Measurements from ENCODE around the gene PUS7L. TPM values are rescaled to one million over a fixed set of nuclear protein-coding genes. Genes with fewer than 3 reads are reported as not detected.

The PUS7L gene
- total RNA-seq, 1 experiment from 2014 or later: 14.4 TPM

GRCh38 chr12:43764528-43764927, 5.9 kb upstream of the PUS7L start:
- no peak for DNase-seq
- no peaks in the 10 kb centered on the region for H4K20me1 ChIP-seq (ENCODE audit: control insufficient read depth, insufficient read depth, insufficient read length)
- no peak overlapping the region for H3K9ac ChIP-seq (ENCODE audit: extremely low read depth, insufficient read length, low read length)
- Mint-ChIP-seq H3K36me3 (ENCODE audit: insufficient read depth in 1 of 3, low read depth in 3 of 3) (no peaks in the 10 kb centered on the region), H3K27me3 (ENCODE audit: low read depth) (no peaks in the 10 kb centered on the region), H3K9me3 (no peaks in the 10 kb centered on the region), H3K4me1 (peaks cover 33 to 41% of the 10 kb centered on the region in 2 experiments), H3K27ac (peak overlapping the region; percentile 23 to 94 (median 58); a peak in 4 of 7 replicates), H3K4me3 (no peak overlapping the region)
- no peak overlapping the region for H4K91ac ChIP-seq (ENCODE audit: insufficient read length, low read depth, low read length)
- H3K9me3 ChIP-seq (ENCODE audit: control insufficient read depth, low read depth, low read length): no peaks in the 10 kb centered on the region
- H3K27me3 ChIP-seq (ENCODE audit: insufficient read depth, low read length): no peaks in the 10 kb centered on the region
- no peak overlapping the region for H2AFZ ChIP-seq (ENCODE audit: low read length)
- no peak overlapping the region for H4K5ac ChIP-seq (ENCODE audit: insufficient read length, low read depth, low read length)
- no peak overlapping the region for H3K56ac ChIP-seq (ENCODE audit: insufficient read length, low read depth, low read length)
- H2BK15ac ChIP-seq (ENCODE audit: low read depth, low read length): no peak overlapping the region
- H3K23me2 ChIP-seq (ENCODE audit: insufficient read length, low read depth, low read length, poor library complexity, severe bottlenecking): no peaks in the 10 kb centered on the region
- H3K4me1 ChIP-seq (ENCODE audit: insufficient read depth, low read length): peaks cover 5% of the 10 kb centered on the region
- H3K27ac ChIP-seq (ENCODE audit: insufficient read length, low read depth, low read length): no peak overlapping the region
- H4K8ac ChIP-seq (replicated peaks; ENCODE audit: insufficient read length, low read depth, low read length): no peak overlapping the region
- H3K79me2 ChIP-seq (ENCODE audit: insufficient read depth, low read length): no peaks in the 10 kb centered on the region
- H3K4me2 ChIP-seq (ENCODE audit: insufficient read depth, insufficient read length, low read length): no peak overlapping the region
- no peak overlapping the region for H2BK12ac ChIP-seq (ENCODE audit: insufficient read length, low read depth, low read length)
- TF ChIP-seq CTCF (conservative IDR thresholded peaks at IDR 0.05): no peak
- H3T11ph ChIP-seq (ENCODE audit: low read length): no peak overlapping the region
- H3K4ac ChIP-seq (ENCODE audit: low read depth, low read length): no peak overlapping the region
- no peak overlapping the region for H3K14ac ChIP-seq (ENCODE audit: insufficient read depth, low read length)
- H3K23ac ChIP-seq (ENCODE audit: insufficient read length, low read depth, low read length): no peak overlapping the region
- H3K79me1 ChIP-seq (ENCODE audit: insufficient read depth, low read depth, low read length, poor library complexity, severe bottlenecking): no peaks in the 10 kb centered on the region
- no peak overlapping the region for H2BK120ac ChIP-seq (ENCODE audit: low read depth, low read length, poor library complexity, severe bottlenecking)
- no peak overlapping the region for H2BK5ac ChIP-seq (ENCODE audit: insufficient read length, low read length)
- no peak overlapping the region for H2AK5ac ChIP-seq (ENCODE audit: insufficient read length, low read length)
- H2BK20ac ChIP-seq (ENCODE audit: low read depth, low read length, poor library complexity, severe bottlenecking): no peak overlapping the region
- H3K18ac ChIP-seq (ENCODE audit: insufficient read length, low read depth, low read length): no peak overlapping the region

All from H9 (cell line).